Hepatocyte (in vitro differentiated cells): ENCODE measurements around the gene KLHL36. TPM values are rescaled to one million over a fixed set of nuclear protein-coding genes. Genes with fewer than 3 reads are reported as not detected.

Experiments
- DNase-seq: peaks from one replicate; pipeline ENCODE4 v3.0.0-alpha.2; 2016; ENCODE audit warnings: low spot score
- H2AFZ ChIP-seq: fragments of 200-600 bp; sonication (generic); 2 replicates; pipeline ENCODE4 v1.6.0; 2016; ENCODE audit warnings: antibody characterized with exemption, mild to moderate bottlenecking
- H3K27ac ChIP-seq: fragments of 200-600 bp; sonication (generic); 2 replicates; pipeline ENCODE4 v1.5.1; 2016; ENCODE audit warnings: mild to moderate bottlenecking
- H3K27me3 ChIP-seq: fragments of 200-600 bp; sonication (generic); 2 replicates; pipeline ENCODE4 v1.6.1; 2016
- H3K36me3 ChIP-seq: fragments of 200-600 bp; sonication (generic); replicated peaks from 2 replicates; pipeline ENCODE4 v1.5.1; 2016; ENCODE audit warnings: low read depth; ENCODE audit not compliant: insufficient read depth
- H3K4me1 ChIP-seq: fragments of 200-600 bp; sonication (generic); 2 replicates; pipeline ENCODE4 v1.5.1; 2016; ENCODE audit warnings: mild to moderate bottlenecking, moderate library complexity; ENCODE audit not compliant: insufficient read depth
- H3K4me2 ChIP-seq: fragments of 200-600 bp; sonication (generic); 2 replicates; pipeline ENCODE4 v1.6.0; 2016
- H3K4me3 ChIP-seq: fragments of 200-600 bp; sonication (generic); 2 replicates; pipeline ENCODE4 v1.5.1; 2016; ENCODE audit warnings: mild to moderate bottlenecking
- H3K79me2 ChIP-seq: fragments of 200-600 bp; sonication (generic); 2 replicates; pipeline ENCODE4 v1.6.0; 2017; ENCODE audit warnings: mild to moderate bottlenecking
- H3K9me2 ChIP-seq: fragments of 200-600 bp; sonication (generic); replicated peaks from 2 replicates; pipeline ENCODE4 v1.6.0; 2017; ENCODE audit warnings: mild to moderate bottlenecking; ENCODE audit not compliant: insufficient read depth
- H3K9me3 ChIP-seq: fragments of 200-600 bp; sonication (generic); 2 replicates; pipeline ENCODE4 v1.5.1; 2016; ENCODE audit warnings: low read depth, mild to moderate bottlenecking
- H4K20me1 ChIP-seq: fragments of 200-600 bp; sonication (generic); 2 replicates; pipeline ENCODE4 v1.6.0; 2016; ENCODE audit warnings: mild to moderate bottlenecking; ENCODE audit not compliant: insufficient read depth, poor library complexity, severe bottlenecking
- EZH2 ChIP-seq: fragments of 200-600 bp; sonication (generic); IDR thresholded peaks from 2 replicates; pipeline ENCODE4 v1.6.1; 2016; ENCODE audit warnings: antibody characterized with exemption, mild to moderate bottlenecking, borderline replicate concordance
- EZH2phosphoT487 ChIP-seq: fragments of 200-600 bp; sonication (generic); IDR thresholded peaks from one replicate; pipeline ENCODE4 v1.6.1; 2018; ENCODE audit warnings: antibody characterized with exemption, mild to moderate bottlenecking, low read depth, moderate library complexity; ENCODE audit not compliant: unreplicated experiment, severe bottlenecking
- WGBS: methylation state at CpG from one replicate; pipeline ENCODE4 v1.1.6; 2016; ENCODE audit warnings: low lambda C conversion rate; ENCODE audit errors: missing lambda C conversion rate; 5-methylcytosine and 5-hydroxymethylcytosine counted together
- polyA plus RNA-seq: library from polyadenylated mRNA; unstranded; fragments of >200 nt; fragmentation: Nextera tagmentation; extraction: Ambion mirVana; gene quantifications from 2 replicates; pipeline ENCODE4 v1.2.1, GENCODE V29; 2016
- total RNA-seq: library from RNA; depleted of rRNA; stranded (reverse); fragments of >200 nt; gene quantifications from 2 replicates; pipeline ENCODE4 v1.2.3, GENCODE V29; 2014
- TF ChIP-seq, protein P1 (sequence below): fragments of 200-600 bp; sonication (generic); IDR thresholded peaks from 2 replicates; pipeline ENCODE4 v1.5.1; 2016; ENCODE audit warnings: antibody characterized with exemption, mild to moderate bottlenecking; ENCODE audit not compliant: poor library complexity

Gene KLHL36
- total RNA-seq = 45.0 and 50.5 TPM in 2 replicates
- polyA plus RNA-seq = 24.4 and 29.9 TPM in 2 replicates

DNA sequence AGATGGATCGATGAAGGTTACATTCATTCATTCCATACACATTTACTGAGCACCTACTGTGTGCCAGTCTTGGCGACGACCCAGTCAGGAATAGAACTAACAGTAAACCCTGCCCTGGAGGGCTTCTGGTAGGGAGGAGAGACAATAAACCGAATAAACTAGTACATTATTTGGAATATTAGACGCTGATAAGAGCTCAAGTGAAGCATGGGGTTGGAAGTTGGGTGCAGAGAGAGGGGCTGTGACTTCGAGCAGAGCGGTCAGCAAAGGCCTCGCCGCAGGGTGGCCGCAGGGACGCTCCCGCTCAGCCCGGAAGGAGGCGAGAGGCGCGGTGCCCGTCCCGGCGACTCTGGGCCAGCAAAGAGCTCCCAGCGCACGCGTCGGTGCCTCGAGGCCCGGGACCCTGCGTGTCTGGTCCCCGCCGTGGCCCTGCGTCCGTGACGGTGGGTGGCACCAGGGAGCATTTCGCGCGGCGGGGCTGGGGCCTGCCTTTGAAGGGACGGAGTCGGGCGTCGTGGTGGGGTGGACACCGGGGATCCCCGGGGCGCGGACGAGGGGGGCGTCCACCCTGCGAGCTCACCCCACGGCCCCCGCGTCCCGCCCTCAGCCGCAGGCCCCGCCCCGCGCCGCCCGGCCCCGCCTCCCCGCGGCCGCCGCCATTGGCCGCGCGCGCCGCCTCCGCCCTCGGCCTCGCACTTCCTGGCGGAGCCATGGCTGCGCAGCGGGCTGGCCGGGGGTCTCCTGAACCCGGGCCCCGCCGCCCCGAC lies at the start of gene KLHL36:
Gene KLHL36, plus strand, starts transcription at position 684 of the 767 bp plus-strand sequence. CDS start 2,357 bp downstream, outside the sequence.
- TF ChIP-seq EZH2 = no peak
- TF ChIP-seq, protein P1, sequence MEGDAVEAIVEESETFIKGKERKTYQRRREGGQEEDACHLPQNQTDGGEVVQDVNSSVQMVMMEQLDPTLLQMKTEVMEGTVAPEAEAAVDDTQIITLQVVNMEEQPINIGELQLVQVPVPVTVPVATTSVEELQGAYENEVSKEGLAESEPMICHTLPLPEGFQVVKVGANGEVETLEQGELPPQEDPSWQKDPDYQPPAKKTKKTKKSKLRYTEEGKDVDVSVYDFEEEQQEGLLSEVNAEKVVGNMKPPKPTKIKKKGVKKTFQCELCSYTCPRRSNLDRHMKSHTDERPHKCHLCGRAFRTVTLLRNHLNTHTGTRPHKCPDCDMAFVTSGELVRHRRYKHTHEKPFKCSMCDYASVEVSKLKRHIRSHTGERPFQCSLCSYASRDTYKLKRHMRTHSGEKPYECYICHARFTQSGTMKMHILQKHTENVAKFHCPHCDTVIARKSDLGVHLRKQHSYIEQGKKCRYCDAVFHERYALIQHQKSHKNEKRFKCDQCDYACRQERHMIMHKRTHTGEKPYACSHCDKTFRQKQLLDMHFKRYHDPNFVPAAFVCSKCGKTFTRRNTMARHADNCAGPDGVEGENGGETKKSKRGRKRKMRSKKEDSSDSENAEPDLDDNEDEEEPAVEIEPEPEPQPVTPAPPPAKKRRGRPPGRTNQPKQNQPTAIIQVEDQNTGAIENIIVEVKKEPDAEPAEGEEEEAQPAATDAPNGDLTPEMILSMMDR = no peak
- TF ChIP-seq EZH2phosphoT487 = no peak
- H3K9me3 ChIP-seq = no peaks in the 10 kb centered on the region
- H4K20me1 ChIP-seq = peaks cover 6% of the 10 kb centered on the region
- H3K4me1 ChIP-seq = peaks cover 17% of the 10 kb centered on the region
- peak within 1 kb of the TSS; percentile 98 for H3K4me2 ChIP-seq
- peak within 1 kb of the TSS; percentile 81 for H3K27ac ChIP-seq
- DNase-seq = peak; percentile 79
- peak within 1 kb of the TSS; percentile 97 for H2AFZ ChIP-seq
- H3K36me3 ChIP-seq = no peaks in the 10 kb centered on the region
- H3K4me3 ChIP-seq = peak within 1 kb of the TSS; percentile 91
- WGBS = 14% methylated on average over 31 of the region's 77 CpGs
- H3K27me3 ChIP-seq = no peaks in the 10 kb centered on the region
- H3K9me2 ChIP-seq = no peaks in the 10 kb centered on the region
- H3K79me2 ChIP-seq = peaks cover 22% of the 10 kb centered on the region

DNA sequence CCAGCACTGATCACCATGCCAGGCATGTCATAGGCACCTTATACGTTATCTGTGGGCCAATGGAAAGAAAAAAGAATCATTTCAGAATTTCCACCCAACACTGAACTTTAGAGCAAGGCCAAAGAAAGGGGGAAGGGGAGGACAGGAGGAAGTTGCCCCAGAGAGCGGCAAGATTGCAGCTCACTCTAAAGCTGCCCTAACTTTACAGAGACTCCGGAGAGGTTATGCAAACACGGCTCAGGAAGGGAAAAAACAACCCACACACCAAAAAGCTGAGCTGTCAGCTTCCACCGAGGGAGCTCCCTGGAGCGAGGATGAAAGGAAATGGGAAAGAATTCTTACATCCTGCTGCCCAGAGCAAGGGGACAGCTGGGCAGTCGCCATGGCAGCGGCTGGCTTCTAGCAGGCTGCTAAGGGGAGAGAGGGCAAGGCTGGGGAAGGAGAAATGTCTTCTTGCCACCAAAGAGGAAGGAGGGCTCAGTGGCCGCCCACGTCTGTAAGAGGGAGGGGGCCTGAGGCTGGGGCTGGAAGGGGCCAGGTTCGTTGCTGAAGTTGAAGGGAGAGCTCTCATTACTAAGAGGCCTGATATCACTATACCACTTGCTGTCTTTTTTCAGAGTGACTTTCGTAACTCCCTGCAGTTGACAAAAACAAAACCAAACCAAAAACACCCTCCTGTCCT lies 48.6 kb upstream of the KLHL36 start:
- Histone ChIP-seq H3K4me3 (no peak overlapping the region), H3K27me3 (no peaks in the 10 kb centered on the region), H3K4me2 (peak overlapping the region; percentile 74), H2AFZ (peak overlapping the region; percentile 60), H3K27ac (peak overlapping the region; percentile 87), H3K9me3 (no peaks in the 10 kb centered on the region), H4K20me1 (no peaks in the 10 kb centered on the region), H3K4me1 (peaks cover 39% of the 10 kb centered on the region), H3K36me3 (no peaks in the 10 kb centered on the region), H3K9me2 (no peaks in the 10 kb centered on the region), H3K79me2 (peaks cover 30% of the 10 kb centered on the region)
- TF ChIP-seq, protein P1 = no peak
- TF ChIP-seq EZH2phosphoT487 = no peak
- TF ChIP-seq EZH2 = no peak
- peak; percentile 66 for DNase-seq
- WGBS = 15% methylated on average over 11 of the region's 12 CpGs

DNA sequence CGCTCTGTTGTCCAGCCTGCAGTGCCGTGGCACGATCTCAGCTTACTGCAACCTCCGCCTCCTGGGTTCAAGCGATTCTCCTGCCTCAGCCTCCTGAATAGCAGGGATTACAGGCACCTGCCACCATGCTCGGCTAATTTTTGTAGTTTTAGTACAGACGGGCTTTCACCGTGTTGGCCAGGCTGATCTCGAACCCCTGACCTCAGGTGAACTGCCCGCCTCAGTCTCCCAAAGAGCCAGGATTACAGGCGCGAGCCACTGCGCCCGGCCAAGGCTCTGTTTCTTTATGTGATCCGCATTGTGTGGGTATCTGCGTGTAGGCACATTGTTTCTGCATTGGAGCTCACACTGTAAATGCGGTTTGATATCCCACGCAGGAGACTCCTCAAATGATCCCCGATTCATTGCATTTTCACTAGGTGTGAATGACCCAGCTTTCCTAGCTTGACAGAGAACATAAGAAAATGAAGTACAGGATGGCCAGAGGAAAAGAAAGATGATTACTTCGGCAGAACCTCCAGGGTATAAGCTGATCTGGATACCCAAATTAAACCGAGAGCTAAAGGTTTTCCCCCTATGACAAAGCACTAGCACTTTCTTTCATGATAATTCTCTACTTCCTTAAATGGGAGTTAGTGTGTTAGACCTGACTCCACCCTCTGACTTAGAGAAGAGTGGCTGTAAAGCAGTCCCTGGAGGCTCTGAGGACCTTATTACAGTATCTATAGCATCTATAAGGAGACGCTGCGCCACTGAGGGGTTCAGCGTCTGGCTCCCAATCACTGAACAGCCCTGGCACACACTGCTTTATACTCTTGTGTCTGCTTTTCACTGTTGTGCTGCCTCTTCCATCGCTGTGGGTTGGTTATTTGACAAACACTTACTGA lies 47.7 kb upstream of the KLHL36 start:
- Histone ChIP-seq H3K79me2 (peaks cover 39% of the 10 kb centered on the region), H3K4me2 (peak overlapping the region; percentile 74), H3K36me3 (no peaks in the 10 kb centered on the region), H2AFZ (no peak overlapping the region), H3K27me3 (no peaks in the 10 kb centered on the region), H3K9me3 (no peaks in the 10 kb centered on the region), H3K9me2 (no peaks in the 10 kb centered on the region), H4K20me1 (no peaks in the 10 kb centered on the region), H3K27ac (peak overlapping the region; percentile 87), H3K4me1 (peaks cover 39% of the 10 kb centered on the region), H3K4me3 (no peak overlapping the region)
- no peak for DNase-seq
- WGBS = 81% methylated on average over 25 of the region's 25 CpGs
- TF ChIP-seq EZH2 = no peak
- TF ChIP-seq EZH2phosphoT487 = no peak
- TF ChIP-seq, protein P1 = no peak
